ENCODE measurements around the gene MLPH. TPM values are rescaled to one million over a fixed set of nuclear protein-coding genes. Genes with fewer than 3 reads are reported as not detected.
A peak's percentile ranks its signal among the peaks of the same experiment; 100 is the strongest.

The MLPH gene
- total and polyA plus RNA-seq, 4 donors = 1.6 to 25.9 (median 22.3) TPM

- TF ChIP-seq ZBTB33 (IDR thresholded peaks at IDR 0.05) (no peak), GABPA (IDR thresholded peaks at IDR 0.05 in 1 of 2, conservative IDR thresholded peaks at IDR 0.05 in 1 of 2) (no peak), HNF4G (IDR thresholded peaks at IDR 0.05) (no peak), NR2F2 (IDR thresholded peaks at IDR 0.05) (no peak), TAF1 (conservative IDR thresholded peaks at IDR 0.05) (no peak), JUND (IDR thresholded peaks at IDR 0.05) (no peak), HNF4A (conservative IDR thresholded peaks at IDR 0.05) (no peak), REST (IDR thresholded peaks at IDR 0.05) (no peak), MAX (IDR thresholded peaks at IDR 0.05) (no peak), RAD21 (IDR thresholded peaks at IDR 0.05) (no peak), SP1 (IDR thresholded peaks at IDR 0.05) (no peak), FOXA2 (IDR thresholded peaks at IDR 0.05) (no peak), CTCF (IDR thresholded peaks at IDR 0.05; ENCODE audit: low read depth, low read length, missing input control) (no peak), ATF3 (IDR thresholded peaks at IDR 0.05) (no peak), YY1 (IDR thresholded peaks at IDR 0.05) (no peak), RXRA (IDR thresholded peaks at IDR 0.05) (no peak), EGR1 (IDR thresholded peaks at IDR 0.05; ENCODE audit: low read depth in 2 of 2) (no peak), FOXA1 (IDR thresholded peaks at IDR 0.05) (no peak)
- Histone ChIP-seq H3K27ac (ENCODE audit: low read depth in 1 of 2, low read length in 2 of 2) (peak overlapping the region; percentile 5 to 6), H3K9ac (ENCODE audit: low read depth in 1 of 2, low read length in 2 of 2) (no peak overlapping the region), H3K4me1 (ENCODE audit: control insufficient read depth in 4 of 4, insufficient read depth in 4 of 4, low read length in 3 of 4) (peaks cover 6 to 19% (median 13%) of the 10 kb centered on the region in 4 donors), H3K36me3 (ENCODE audit: control insufficient read depth in 4 of 4, insufficient read depth in 3 of 4, low read depth in 1 of 4, low read length in 3 of 4) (peaks cover 3 to 19% (median 14%) of the 10 kb centered on the region in 4 donors), H3K9me3 (ENCODE audit: control insufficient read depth in 4 of 4, low read length in 3 of 4) (no peaks in the 10 kb centered on the region), H3K4me3 (ENCODE audit: low read depth in 1 of 3, low read length in 3 of 3) (no peak overlapping the region), H3K27me3 (ENCODE audit: control insufficient read depth in 4 of 4, insufficient read depth in 4 of 4, low read length in 3 of 4) (no peaks in the 10 kb centered on the region)
- WGBS = 84% methylated on average over 25 of the region's 25 CpGs
- DNase-seq (ENCODE audit: low spot score) = no peak
These were observed 88.1 kb downstream of the MLPH start for GRCh38 chr2:237574894-237575868.
